ENCODE results near the gene HPCAL1.

HPCAL1 gene

GRCh38 chr2:10406491-10407188, 103.9 kb downstream of the HPCAL1 start:
- H3K4me3 ChIP-seq: peak overlapping the region in 5 of 10 experiments; percentile 7 to 40 (median 22); a peak in 8 of 20 replicates
- peak overlapping the region; percentile 9 to 72 (median 52); a peak in 17 of 22 replicates for H3K9ac ChIP-seq
- H3K4me1 ChIP-seq: peaks cover 97 to 100% (median 100%) of the 10 kb centered on the region in 10 experiments
- H3K27me3 ChIP-seq: no peaks in the 10 kb centered on the region
- H3K27ac ChIP-seq: peak overlapping the region; percentile 9 to 84 (median 56); a peak in 20 of 22 replicates
- no peak for TF ChIP-seq Cebpa-rat (IDR thresholded peaks at IDR 0.05)
- peak overlapping the region; percentile 79 to 97 (median 90) for H3K4me2 ChIP-seq
- peaks cover 9 to 73% (median 37%) of the 10 kb centered on the region in 11 experiments; a peak in 19 of 22 replicates for H4K20me1 ChIP-seq
- H3K36me3 ChIP-seq: peaks cover 0 to 37% (median 7%) of the 10 kb centered on the region in 11 experiments; a peak in 13 of 22 replicates
- no peaks in the 10 kb centered on the region for H3K9me3 ChIP-seq (replicated peaks in 1 of 11)

GRCh38 chr2:10407432-10407831, 104.7 kb downstream of the HPCAL1 start:
- Histone ChIP-seq H3K4me3 (no peak overlapping the region; a peak in 1 of 20 replicates), H3K4me2 (peak overlapping the region; percentile 79 to 97 (median 90)), H3K36me3 (peaks cover 5 to 37% (median 15%) of the 10 kb centered on the region in 11 experiments; a peak in 19 of 22 replicates), H3K9ac (peak overlapping the region in 8 of 11 experiments; percentile 7 to 72 (median 60); a peak in 12 of 22 replicates), H3K27me3 (no peaks in the 10 kb centered on the region), H4K20me1 (peaks cover 9 to 76% (median 37%) of the 10 kb centered on the region in 11 experiments; a peak in 18 of 22 replicates), H3K9me3 (replicated peaks in 1 of 11) (peaks cover 0 to 7% (median 0%) of the 10 kb centered on the region in 11 experiments; a peak in 6 of 22 replicates), H3K27ac (peak overlapping the region in 8 of 11 experiments; percentile 47 to 84 (median 66); a peak in 14 of 22 replicates), H3K4me1 (peaks cover 93 to 99% (median 95%) of the 10 kb centered on the region in 10 experiments)
- peak in 1 of 11 experiments; percentile 13; a peak in 1 of 22 replicates for TF ChIP-seq Cebpa-rat (IDR thresholded peaks at IDR 0.05)

GRCh38 chr2:10407841-10408648, 105.3 kb downstream of the HPCAL1 start:
- TF ChIP-seq Cebpa-rat (IDR thresholded peaks at IDR 0.05): peak in 2 of 11 experiments; percentile 7 to 38; a peak in 3 of 22 replicates
- Histone ChIP-seq H3K36me3 (peaks cover 7 to 33% (median 20%) of the 10 kb centered on the region in 11 experiments; a peak in 19 of 22 replicates), H4K20me1 (peaks cover 14 to 82% (median 42%) of the 10 kb centered on the region in 11 experiments; a peak in 18 of 22 replicates), H3K9me3 (replicated peaks in 1 of 11) (peaks cover 0 to 9% (median 0%) of the 10 kb centered on the region in 11 experiments; a peak in 6 of 22 replicates), H3K4me3 (peak overlapping the region in 1 of 10 experiments; percentile 16; a peak in 1 of 20 replicates), H3K4me1 (peaks cover 87 to 97% (median 90%) of the 10 kb centered on the region in 10 experiments), H3K4me2 (peak overlapping the region; percentile 79 to 97 (median 90)), H3K27me3 (no peaks in the 10 kb centered on the region), H3K27ac (peak overlapping the region in 8 of 11 experiments; percentile 41 to 84 (median 66); a peak in 16 of 22 replicates), H3K9ac (peak overlapping the region in 9 of 11 experiments; percentile 7 to 72 (median 58); a peak in 13 of 22 replicates)

GRCh38 chr2:10408649-10409579, 106.2 kb downstream of the HPCAL1 start:
- Histone ChIP-seq H3K9ac (peak overlapping the region; percentile 60 to 81 (median 72); a peak in 20 of 22 replicates), H3K27me3 (no peaks in the 10 kb centered on the region), H3K9me3 (replicated peaks in 1 of 11) (peaks cover 0 to 9% (median 0%) of the 10 kb centered on the region in 11 experiments; a peak in 6 of 22 replicates), H3K36me3 (peaks cover 7 to 37% (median 23%) of the 10 kb centered on the region in 11 experiments; a peak in 19 of 22 replicates), H3K4me1 (peaks cover 80 to 91% (median 85%) of the 10 kb centered on the region in 10 experiments), H3K4me2 (peak overlapping the region; percentile 79 to 99 (median 92)), H3K27ac (peak overlapping the region; percentile 75 to 88 (median 81); a peak in 21 of 22 replicates), H3K4me3 (peak overlapping the region in 3 of 10 experiments; percentile 15 to 36 (median 16); a peak in 4 of 20 replicates), H4K20me1 (peaks cover 23 to 90% (median 50%) of the 10 kb centered on the region in 11 experiments; a peak in 19 of 22 replicates)
- TF ChIP-seq Cebpa-rat (IDR thresholded peaks at IDR 0.05): no peak

- H3K4me2 ChIP-seq: peak overlapping the region; percentile 79 to 99 (median 92)
- peaks cover 20 to 90% (median 58%) of the 10 kb centered on the region in 11 experiments; a peak in 21 of 22 replicates for H4K20me1 ChIP-seq
- no peaks in the 10 kb centered on the region for H3K27me3 ChIP-seq
- H3K36me3 ChIP-seq: peaks cover 7 to 36% (median 20%) of the 10 kb centered on the region in 11 experiments; a peak in 19 of 22 replicates
- H3K9ac ChIP-seq: peak overlapping the region; percentile 60 to 81 (median 72)
- TF ChIP-seq Cebpa-rat (IDR thresholded peaks at IDR 0.05): peak in 1 of 11 experiments; percentile 45; a peak in 1 of 22 replicates
- H3K9me3 ChIP-seq (replicated peaks in 1 of 11): peaks cover 0 to 9% (median 0%) of the 10 kb centered on the region in 11 experiments; a peak in 6 of 22 replicates
- H3K4me1 ChIP-seq: peaks cover 67 to 87% (median 81%) of the 10 kb centered on the region in 10 experiments
- H3K4me3 ChIP-seq: peak overlapping the region in 6 of 10 experiments; percentile 10 to 36 (median 24); a peak in 5 of 20 replicates
- peak overlapping the region; percentile 75 to 88 (median 81) for H3K27ac ChIP-seq
Observed at GRCh38 chr2:10410001-10410822, 107.5 kb downstream of the HPCAL1 start.

GRCh38 chr2:10410823-10411437, 108.2 kb downstream of the HPCAL1 start:
- H3K36me3 ChIP-seq: peaks cover 7 to 39% (median 18%) of the 10 kb centered on the region in 11 experiments; a peak in 19 of 22 replicates
- peak overlapping the region in 3 of 10 experiments; percentile 2 to 35 (median 22); a peak in 2 of 20 replicates for H3K4me3 ChIP-seq
- H3K27ac ChIP-seq: peak overlapping the region; percentile 75 to 88 (median 81)
- no peak for TF ChIP-seq Cebpa-rat (IDR thresholded peaks at IDR 0.05)
- H4K20me1 ChIP-seq: peaks cover 20 to 90% (median 60%) of the 10 kb centered on the region in 11 experiments; a peak in 20 of 22 replicates
- H3K9ac ChIP-seq: peak overlapping the region; percentile 53 to 81 (median 71); a peak in 21 of 22 replicates
- no peaks in the 10 kb centered on the region for H3K27me3 ChIP-seq
- peak overlapping the region; percentile 79 to 99 (median 92) for H3K4me2 ChIP-seq
- peaks cover 0 to 9% (median 0%) of the 10 kb centered on the region in 11 experiments; a peak in 6 of 22 replicates for H3K9me3 ChIP-seq (replicated peaks in 1 of 11)
- peaks cover 60 to 80% (median 74%) of the 10 kb centered on the region in 10 experiments for H3K4me1 ChIP-seq

Data from BLaER1 treated with 17β-estradiol and CSF1 and Interleukin-3, amounts not matched to agents 10 nM and 100 nM (cell line).